Right kidney (tissue), 9 donors: Measurements from ENCODE around the gene NGFR.

Source experiments
- DNase-seq: peaks from one replicate; pipeline ENCODE4 v3.0.0-alpha.2; 2016
- long read RNA-seq, 8 donors: transcript quantifications; one replicate each; lab custom pipeline, GENCODE V29; 2026

The NGFR gene
- long read RNA-seq, donor 1, partial matches to known transcripts, result 0 of 2 reads
- long read RNA-seq, donor 1, other reads (novel, unspliced or antisense), result 0 of 2 reads
- long read RNA-seq, donor 2, partial matches to known transcripts, result 0 of 1 reads
- long read RNA-seq, donor 2, other reads (novel, unspliced or antisense), result 0 of 1 reads
- long read RNA-seq, donor 3, result 0 reads
- long read RNA-seq, donor 4, partial matches to known transcripts, result 0 of 1 reads
- long read RNA-seq, donor 4, other reads (novel, unspliced or antisense), result 0 of 1 reads
- long read RNA-seq, donor 5, partial matches to known transcripts, result 0 of 1 reads
- long read RNA-seq, donor 5, other reads (novel, unspliced or antisense), result 0 of 1 reads
- long read RNA-seq, donor 6, partial matches to known transcripts, result 8 of 11 reads
- long read RNA-seq, donor 6, other reads (novel, unspliced or antisense), result 0 of 11 reads
- long read RNA-seq, donor 7, result 0 reads
- long read RNA-seq, donor 8, partial matches to known transcripts, result 0 of 3 reads
- long read RNA-seq, donor 8, other reads (novel, unspliced or antisense), result 0 of 3 reads

GRCh38 chr17:49494986-49495841 is at the start of gene NGFR:
NGFR (plus strand) TSS chr17:49495293; CDS start chr17:49495418, 125 bp downstream.
- peak; percentile 69 for DNase-seq

GRCh38 chr17:49445591-49445990 is 49.5 kb upstream of the NGFR start:
- no peak for DNase-seq

GRCh38 chr17:49447628-49448302 is 47.3 kb upstream of the NGFR start:
- DNase-seq, result no peak

GRCh38 chr17:49450181-49450580 is 44.9 kb upstream of the NGFR start:
- DNase-seq, result no peak

GRCh38 chr17:49450735-49451134 is 44.4 kb upstream of the NGFR start:
- DNase-seq, result no peak

GRCh38 chr17:49452201-49452600 is 42.9 kb upstream of the NGFR start:
- no peak for DNase-seq

GRCh38 chr17:49452661-49453060 is 42.4 kb upstream of the NGFR start:
- no peak for DNase-seq

GRCh38 chr17:49454050-49454449 is 41.0 kb upstream of the NGFR start:
- DNase-seq, result no peak

GRCh38 chr17:49455272-49455861 is 39.7 kb upstream of the NGFR start:
- peak; percentile 51 for DNase-seq

GRCh38 chr17:49456183-49456965 is 38.7 kb upstream of the NGFR start:
- DNase-seq, result no peak

- no peak for DNase-seq
Measured at GRCh38 chr17:49457564-49458535, 37.2 kb upstream of the NGFR start.

GRCh38 chr17:49459401-49459984 is 35.6 kb upstream of the NGFR start:
- DNase-seq, result no peak

- DNase-seq, result no peak
Measured at GRCh38 chr17:49460401-49460800, 34.7 kb upstream of the NGFR start.

GRCh38 chr17:49461580-49461979 is 33.5 kb upstream of the NGFR start:
- DNase-seq, result no peak

- no peak for DNase-seq
Measured at GRCh38 chr17:49464049-49464448, 31.0 kb upstream of the NGFR start.

GRCh38 chr17:49465331-49465903 is 29.7 kb upstream of the NGFR start:
- no peak for DNase-seq

GRCh38 chr17:49466436-49466835 is 28.7 kb upstream of the NGFR start:
- no peak for DNase-seq

GRCh38 chr17:49467175-49467574 is 27.9 kb upstream of the NGFR start:
- DNase-seq, result no peak

- no peak for DNase-seq
Measured at GRCh38 chr17:49468811-49469385, 26.2 kb upstream of the NGFR start.
